H1 (cell line): ENCODE data around the gene GGA3. TPM values are rescaled to one million over a fixed set of nuclear protein-coding genes. Genes with fewer than 3 reads are reported as not detected.

Experiments
- CTCF ChIA-PET: fragments of 300-600 bp; sonication (Branson Sonifier 250); formaldehyde crosslinking; loops from one replicate; lab custom pipeline; 2021; ENCODE audit not compliant: partially characterized antibody; lab: Charles Lee
- POLR2A ChIA-PET: fragments of 300-600 bp; sonication (Branson Sonifier 250); formaldehyde crosslinking; loops from one replicate; lab custom pipeline; 2021; ENCODE audit warnings: inconsistent platforms; ENCODE audit not compliant: partially characterized antibody; lab: Charles Lee
- DNase-seq, 2 experiments: peaks; one replicate each; pipeline versions ENCODE4 v3.0.0 to v3.0.0-alpha.2; 2010 to 2022; ENCODE audit warnings: low spot score in 2 of 2, low read depth in 1 of 2, mixed read lengths in 1 of 2
- FAIRE-seq: peaks from 2 replicates; lab custom pipeline; 2011; peaks lifted over from hg19 to GRCh38; lab: Jason Lieb, UNC
- H2AFZ ChIP-seq: 2 replicates; pipeline ENCODE4 v1.8.1; 2012; ENCODE audit warnings: low read length, inconsistent platforms
- H2AK5ac ChIP-seq: 2 replicates; pipeline ENCODE4 v1.6.1; 2013; ENCODE audit warnings: low read depth, low read length
- H2BK120ac ChIP-seq: replicated peaks from 2 replicates; pipeline ENCODE3; 2013; ENCODE audit warnings: low read depth, low read length, inconsistent platforms
- H2BK12ac ChIP-seq: 2 replicates; pipeline ENCODE4 v1.6.1; 2013; ENCODE audit warnings: low read depth, low read length
- H2BK15ac ChIP-seq: 2 replicates; pipeline ENCODE4 v1.6.1; 2013; ENCODE audit warnings: low read length
- H2BK20ac ChIP-seq: 2 replicates; pipeline ENCODE4 v1.6.1; 2013; ENCODE audit warnings: low read length
- H2BK5ac ChIP-seq: 2 replicates; pipeline ENCODE4 v1.6.1; 2013; ENCODE audit warnings: low read depth, low read length
- H3K14ac ChIP-seq: 2 replicates; pipeline ENCODE4 v1.6.1; 2013; ENCODE audit warnings: inconsistent platforms; ENCODE audit not compliant: insufficient read length
- H3K18ac ChIP-seq: 2 replicates; pipeline ENCODE4 v1.6.1; 2013; ENCODE audit warnings: low read length; ENCODE audit errors: extremely low read depth
- H3K23ac ChIP-seq: 2 replicates; pipeline ENCODE4 v1.6.1; 2013; ENCODE audit warnings: inconsistent platforms; ENCODE audit not compliant: insufficient read length
- H3K23me2 ChIP-seq: 2 replicates; pipeline ENCODE4 v1.6.1; 2013; ENCODE audit warnings: low read depth, low read length
- H3K27ac ChIP-seq: 2 replicates; pipeline ENCODE4 v1.6.1; 2011; ENCODE audit warnings: low read depth, low read length, inconsistent platforms
- H3K27me3 ChIP-seq, 4 experiments: replicated peaks in 1 of 4; 1 replicate in 1 of 4; 2 replicates in 3 of 4; pipeline versions ENCODE4 v1.6.1 to v1.8.1; 2011 to 2013; ENCODE audit warnings: low read length in 3 of 4, mild to moderate bottlenecking in 3 of 4, inconsistent platforms in 2 of 4, mixed read lengths in 2 of 4, moderate library complexity in 1 of 4; ENCODE audit not compliant: control insufficient read depth in 3 of 4, insufficient read depth in 3 of 4; ENCODE audit errors: extremely low read depth in 1 of 4
- H3K36me3 ChIP-seq, 4 experiments: 2 replicates each; pipeline versions ENCODE4 v1.6.1 to v1.8.1; 2011 to 2013; ENCODE audit warnings: mild to moderate bottlenecking in 4 of 4, low read length in 3 of 4, moderate library complexity in 2 of 4, control low read depth in 1 of 4, inconsistent platforms in 1 of 4; ENCODE audit not compliant: insufficient read depth in 4 of 4, control insufficient read depth in 2 of 4
- H3K4ac ChIP-seq: replicated peaks from 2 replicates; pipeline ENCODE3; 2013; ENCODE audit warnings: low read length, low read depth, mixed read lengths, inconsistent platforms; ENCODE audit not compliant: insufficient read length
- H3K4me1 ChIP-seq, 4 experiments: replicated peaks in 1 of 4; 1 replicate in 1 of 4; 2 replicates in 3 of 4; pipeline versions ENCODE4 v1.6.1 to v1.8.1; 2011 to 2013; ENCODE audit warnings: low read length in 3 of 4, inconsistent platforms in 2 of 4, mixed read lengths in 1 of 4; ENCODE audit not compliant: insufficient read depth in 4 of 4, control insufficient read depth in 3 of 4
- H3K4me2 ChIP-seq, 2 experiments: 2 replicates each; pipeline versions ENCODE4 v1.6.1 to v1.8.1; 2011 to 2013; ENCODE audit warnings: low read depth in 2 of 2, low read length in 2 of 2, control low read depth in 1 of 2, inconsistent platforms in 1 of 2, mild to moderate bottlenecking in 1 of 2; ENCODE audit not compliant: insufficient read depth in 1 of 2
- H3K4me3 ChIP-seq, 4 experiments: fragments of 200-600, 300-600 bp in 1 of 4; sonication (generic), shearing (Covaris generic), sonication (Bioruptor Twin) in 1 of 4; 2 replicates each; pipeline versions ENCODE4 v1.5.1 to v1.8.1; 2011 to 2016; ENCODE audit warnings: low read length in 4 of 4, low read depth in 3 of 4, control low read depth in 2 of 4, inconsistent platforms in 2 of 4, mild to moderate bottlenecking in 2 of 4, mixed read lengths in 1 of 4, moderate library complexity in 1 of 4; ENCODE audit not compliant: insufficient read depth in 2 of 4; ENCODE audit errors: extremely low read depth in 1 of 4
- H3K56ac ChIP-seq: replicated peaks from 2 replicates; pipeline ENCODE3; 2013; ENCODE audit warnings: low read depth, mild to moderate bottlenecking, mixed read lengths, low read length, inconsistent platforms; ENCODE audit not compliant: insufficient read length
- H3K79me1 ChIP-seq: 2 replicates; pipeline ENCODE4 v1.6.1; 2013; ENCODE audit warnings: low read depth, low read length, control low read depth
- H3K79me2 ChIP-seq, 2 experiments: 2 replicates each; pipeline versions ENCODE4 v1.6.1 to v1.8.1; 2012 to 2013; ENCODE audit warnings: low read length in 2 of 2, mild to moderate bottlenecking in 2 of 2, inconsistent platforms in 1 of 2; ENCODE audit not compliant: insufficient read depth in 2 of 2, control insufficient read depth in 1 of 2
- H3K9ac ChIP-seq, 4 experiments: replicated peaks in 1 of 4; 1 replicate in 1 of 4; 2 replicates in 3 of 4; pipeline versions ENCODE4 v1.6.1 to v1.8.1; 2011 to 2013; ENCODE audit warnings: low read depth in 3 of 4, low read length in 3 of 4, control low read depth in 2 of 4, mild to moderate bottlenecking in 2 of 4, moderate library complexity in 2 of 4, inconsistent platforms in 1 of 4; ENCODE audit errors: extremely low read depth in 1 of 4
- H3K9me3 ChIP-seq, 2 experiments: 2 replicates each; pipeline versions ENCODE4 v1.6.1 to v1.8.1; 2012 to 2013; ENCODE audit warnings: mild to moderate bottlenecking in 2 of 2, moderate library complexity in 2 of 2, control low read depth in 1 of 2, inconsistent platforms in 1 of 2, low read depth in 1 of 2, low read length in 1 of 2, mixed read lengths in 1 of 2; ENCODE audit not compliant: insufficient read depth in 2 of 2
- H4K20me1 ChIP-seq, 2 experiments: replicated peaks in 1 of 2; 2 replicates each; pipeline versions ENCODE3 to v1.8.1; 2011 to 2013; ENCODE audit warnings: inconsistent platforms in 2 of 2, low read length in 2 of 2, mild to moderate bottlenecking in 1 of 2; ENCODE audit not compliant: insufficient read depth in 2 of 2, control insufficient read depth in 1 of 2
- H4K5ac ChIP-seq: 2 replicates; pipeline ENCODE4 v1.6.1; 2013; ENCODE audit warnings: low read length, low read depth, mixed read lengths, inconsistent platforms; ENCODE audit not compliant: insufficient read length
- H4K8ac ChIP-seq: 2 replicates; pipeline ENCODE4 v1.8.0; 2013; ENCODE audit warnings: mild to moderate bottlenecking, moderate library complexity, low read length, inconsistent platforms; ENCODE audit not compliant: insufficient read depth; ENCODE audit errors: extremely low read depth
- H4K91ac ChIP-seq: replicated peaks from 2 replicates; pipeline ENCODE3; 2013; ENCODE audit warnings: low read length, mixed read lengths, inconsistent platforms; ENCODE audit not compliant: insufficient read length
- ASH2L ChIP-seq: fragments of 200-600, 300-600 bp; sonication (generic); IDR thresholded peaks from one replicate; pipeline ENCODE4 v1.7.1; 2017; ENCODE audit warnings: low read length
- CHD2 ChIP-seq: IDR thresholded peaks from 2 replicates; pipeline ENCODE4 v1.6.1; 2012; ENCODE audit warnings: low read length, improper control_type of control experiment
- EP300 ChIP-seq, 2 experiments: IDR thresholded peaks; 1 replicate in 1 of 2; 2 replicates in 1 of 2; pipeline ENCODE4 v1.6.1; 2011 to 2012; ENCODE audit warnings: low read depth in 2 of 2, low read length in 2 of 2, mild to moderate bottlenecking in 2 of 2, borderline replicate concordance in 1 of 2, inconsistent platforms in 1 of 2, moderate library complexity in 1 of 2
- SAP30 ChIP-seq: fragments of 300-600 bp; sonication (generic); IDR thresholded peaks from 2 replicates; pipeline ENCODE4 v1.7.1; 2012; ENCODE audit warnings: low read length, moderate library complexity, mild to moderate bottlenecking, inconsistent platforms; ENCODE audit not compliant: insufficient read depth, insufficient replicate concordance
- ZNF274 ChIP-seq: IDR thresholded peaks from 2 replicates; pipeline ENCODE4 v1.7.0; 2012; ENCODE audit warnings: low read length, borderline replicate concordance; ENCODE audit errors: extremely low read depth
- WGBS, 2 experiments: shearing (Covaris generic) in 1 of 2; methylation state at CpG; one replicate each; pipeline versions ENCODE4 v1.1.6 to v1.1.7; 2013 to 2015; ENCODE audit warnings: low lambda C conversion rate in 2 of 2, mixed read lengths in 2 of 2, inconsistent platforms in 1 of 2, low coverage in 1 of 2, missing lambda C conversion rate in 1 of 2; ENCODE audit not compliant: insufficient replicate concordance in 2 of 2, insufficient coverage in 1 of 2, insufficient read length in 1 of 2; ENCODE audit errors: extremely low coverage in 1 of 2, missing lambda C conversion rate in 1 of 2; 5-methylcytosine and 5-hydroxymethylcytosine counted together
- polyA plus RNA-seq, 7 experiments: library from polyadenylated mRNA; depleted of rRNA in 3 of 7; stranded (reverse) in 5 of 7; unstranded in 2 of 7; fragments of >200 nt in 5 of 7; fragments of 200-250 nt in 2 of 7; gene quantifications; 1 replicate in 5 of 7; 2 replicates in 1 of 7; 4 replicates in 1 of 7; pipeline versions ENCODE4 v1.2.1 to v1.2.3, GENCODE V29; 2011 to 2013; ENCODE audit warnings: missing spikeins in 2 of 7, mixed read lengths in 2 of 7
- total RNA-seq: library from RNA; stranded (reverse); fragmentation: NEBNext Ultra II Directional; extraction: Animal tissue kit (Norgen Biotek cat#: 25700); gene quantifications from 2 replicates; pipeline ENCODE4 v1.2.1, GENCODE V29; 2021

Gene GGA3
- total and polyA plus RNA-seq, 2 of the 8 experiments (the other 6 are each of a cell fraction or from before 2014, with no cell fraction given), result 40.6 to 60.0 TPM

DNA sequence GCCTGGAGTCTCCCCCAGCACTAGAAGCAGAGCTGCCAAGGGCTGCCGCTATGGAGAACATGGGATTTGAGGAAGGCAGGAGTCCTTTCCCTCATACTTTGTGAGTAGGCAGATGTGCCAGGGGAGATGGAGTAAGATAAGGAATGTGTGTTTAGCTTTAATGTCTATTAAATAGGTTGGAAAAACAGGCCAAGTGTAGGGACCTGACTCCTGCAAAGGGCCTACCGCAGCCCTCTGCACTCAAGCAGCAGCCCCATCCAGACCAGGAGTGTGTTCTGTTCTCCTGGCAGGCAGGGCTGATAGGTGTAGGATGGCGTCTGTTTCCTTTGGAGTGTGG lies 11.4 kb upstream of the GGA3 start:
- H3K27me3 ChIP-seq, result no peaks in the 10 kb centered on the region
- no peak overlapping the region for H3K18ac ChIP-seq
- H3K14ac ChIP-seq, result no peak overlapping the region
- no peak overlapping the region for H3K9ac ChIP-seq
- no peak overlapping the region for H3K56ac ChIP-seq
- no peaks in the 10 kb centered on the region for H3K79me2 ChIP-seq
- H3K79me1 ChIP-seq, result no peaks in the 10 kb centered on the region
- H2BK15ac ChIP-seq, result no peak overlapping the region
- no peak for FAIRE-seq
- H2BK20ac ChIP-seq, result no peak overlapping the region; the same call in 1 of the 2 replicates
- no peak overlapping the region for H4K8ac ChIP-seq
- peaks cover 0 to 2% of the 10 kb centered on the region in 2 experiments for H4K20me1 ChIP-seq
- no peak for DNase-seq
- CTCF ChIA-PET, result interaction anchor here (0.8 to 21.2 kb wide), 9 partner anchors 7 to 195 kb away, joined by 3 to 369 read pairs (median 9); partner anchors contain the start of genes GGA3, MRPS7 and SLC25A19
- H2AK5ac ChIP-seq, result no peak overlapping the region
- WGBS, 2 experiments, result 97% methylated on average over 3 of the region's 3 CpGs; no CpG with 5 or more reads in 1 of the 2 experiments
- H3K23me2 ChIP-seq, result peaks cover 15% of the 10 kb centered on the region
- no peak overlapping the region for H3K23ac ChIP-seq
- H3K36me3 ChIP-seq, result peaks cover 0 to 4% (median 2%) of the 10 kb centered on the region in 4 experiments; a peak in 2 of 8 replicates
- no peak overlapping the region for H3K4ac ChIP-seq
- no peak overlapping the region for H4K91ac ChIP-seq
- no peak overlapping the region for H2BK5ac ChIP-seq
- H2AFZ ChIP-seq, result no peak overlapping the region
- H3K27ac ChIP-seq, result no peak overlapping the region
- H3K4me3 ChIP-seq, result no peak overlapping the region
- no peak overlapping the region for H2BK12ac ChIP-seq
- POLR2A ChIA-PET, result interaction anchor here (0.6 to 6.7 kb wide), 5 partner anchors 11 to 118 kb away, joined by 3 to 62 read pairs (median 4); partner anchors contain the start of genes GGA3, MRPS7 and SLC25A19
- H3K9me3 ChIP-seq, result no peaks in the 10 kb centered on the region
- peaks cover 0 to 5% (median 5%) of the 10 kb centered on the region in 4 experiments; a peak in 4 of 7 replicates for H3K4me1 ChIP-seq
- no peak overlapping the region; a peak in 1 of 4 replicates for H3K4me2 ChIP-seq
- H2BK120ac ChIP-seq, result no peak overlapping the region
- no peak overlapping the region for H4K5ac ChIP-seq
- TF ChIP-seq ZNF274 (no peak), CHD2 (no peak), EP300 (IDR thresholded peaks at IDR 0.05; ENCODE audit: borderline replicate concordance in 1 of 2, low read depth in 2 of 2, low read length in 2 of 2) (no peak), ASH2L (no peak), SAP30 (no peak)
